MM.1S (cell line): ENCODE results near the gene GRIN3A.

Experiments
- DNase-seq: peaks from one replicate; pipeline ENCODE4 v3.0.0-alpha.2; 2015
- H2AFZ ChIP-seq: fragments of 300-600 bp; sonication (generic); 2 replicates; pipeline ENCODE4 v1.6.0; 2016; ENCODE audit warnings: antibody characterized with exemption, low read length
- H3F3A ChIP-seq: fragments of 300-600 bp; sonication (generic); 2 replicates; pipeline ENCODE4 v1.6.1; 2016; ENCODE audit warnings: mild to moderate bottlenecking, antibody characterized with exemption, low read length, moderate library complexity, mixed read lengths; ENCODE audit not compliant: insufficient read depth
- H3K27ac ChIP-seq: fragments of 300-600 bp; sonication (generic); 2 replicates; pipeline ENCODE4 v1.5.1; 2016; ENCODE audit warnings: mild to moderate bottlenecking, low read length
- H3K27me3 ChIP-seq: fragments of 300-600 bp; sonication (generic); replicated peaks from 2 replicates; pipeline ENCODE4 v1.6.0; 2016; ENCODE audit warnings: low read length; ENCODE audit not compliant: insufficient read depth
- H3K36me3 ChIP-seq: fragments of 300-600 bp; sonication (generic); replicated peaks from 2 replicates; pipeline ENCODE4 v1.6.1; 2016; ENCODE audit warnings: mild to moderate bottlenecking, low read length, mixed read lengths; ENCODE audit not compliant: insufficient read depth
- H3K4me1 ChIP-seq: fragments of 300-600 bp; sonication (generic); 2 replicates; pipeline ENCODE4 v1.6.1; 2016; ENCODE audit warnings: low read length, mixed read lengths
- H3K4me2 ChIP-seq: fragments of 300-600 bp; sonication (generic); 2 replicates; pipeline ENCODE4 v1.6.0; 2016; ENCODE audit warnings: low read depth, low read length
- H3K4me3 ChIP-seq: fragments of 300-600 bp; sonication (generic); 2 replicates; pipeline ENCODE4 v1.5.1; 2016; ENCODE audit warnings: low read length, mixed read lengths
- H3K79me2 ChIP-seq: fragments of 300-600 bp; sonication (generic); 2 replicates; pipeline ENCODE4 v1.6.1; 2016; ENCODE audit warnings: mixed run types, low read length, mixed read lengths
- H3K9ac ChIP-seq: fragments of 300-600 bp; sonication (generic); 2 replicates; pipeline ENCODE4 v1.6.1; 2016; ENCODE audit warnings: low read length, mixed read lengths
- H3K9me2 ChIP-seq: fragments of 300-600 bp; sonication (generic); replicated peaks from 2 replicates; pipeline ENCODE4 v1.6.1; 2016; ENCODE audit warnings: mild to moderate bottlenecking, low read length, mixed read lengths; ENCODE audit not compliant: insufficient read depth
- H3K9me3 ChIP-seq: fragments of 300-600 bp; sonication (generic); replicated peaks from 2 replicates; pipeline ENCODE4 v1.6.1; 2016; ENCODE audit warnings: mild to moderate bottlenecking, low read length, mixed read lengths; ENCODE audit not compliant: insufficient read depth
- H4K20me1 ChIP-seq: fragments of 300-600 bp; sonication (generic); 2 replicates; pipeline ENCODE4 v1.6.1; 2016; ENCODE audit warnings: mild to moderate bottlenecking, low read length, moderate library complexity, mixed read lengths; ENCODE audit not compliant: insufficient read depth
- EZH2 ChIP-seq: fragments of 300-600 bp; sonication (generic); optimal IDR thresholded peaks from 2 replicates; pipeline ENCODE3; 2017; ENCODE audit warnings: low read depth, mild to moderate bottlenecking, antibody characterized with exemption, low read length, mixed read lengths
- EZH2phosphoT487 ChIP-seq: fragments of 300-600 bp; sonication (generic); IDR thresholded peaks from 2 replicates; pipeline ENCODE4 v1.6.1; 2018; ENCODE audit warnings: antibody characterized with exemption, low read length
- TF ChIP-seq, protein P1 (sequence below): fragments of 300-600 bp; sonication (generic); IDR thresholded peaks from 2 replicates; pipeline ENCODE4 v1.5.1; 2016; ENCODE audit warnings: antibody characterized with exemption, low read length, mixed read lengths

Gene GRIN3A

DNA sequence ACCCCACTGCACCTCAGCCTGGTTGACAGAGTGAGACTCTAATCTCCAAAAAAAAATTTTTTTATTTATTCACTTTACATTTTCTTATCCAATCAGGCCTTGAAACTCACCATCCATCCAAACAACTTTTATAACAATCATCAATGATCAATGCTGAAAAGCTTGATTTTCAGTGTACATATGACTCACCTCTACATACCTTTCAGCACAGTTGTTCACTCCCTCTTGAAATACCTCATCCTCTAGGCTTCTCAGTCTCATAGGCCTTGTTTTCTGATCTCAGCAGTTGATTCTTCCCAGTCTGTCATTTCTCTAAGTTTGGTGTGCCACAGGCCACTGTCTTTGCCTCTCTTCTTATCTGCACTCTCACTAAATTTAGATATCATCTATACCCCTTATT is 36.2 kb downstream of the GRIN3A start:
- no peaks in the 10 kb centered on the region for H3K27me3 ChIP-seq
- DNase-seq: no peak
- no peaks in the 10 kb centered on the region for H3K9me2 ChIP-seq
- no peaks in the 10 kb centered on the region for H3K4me1 ChIP-seq
- H3K27ac ChIP-seq: no peak overlapping the region
- no peaks in the 10 kb centered on the region for H4K20me1 ChIP-seq
- no peaks in the 10 kb centered on the region for H3K36me3 ChIP-seq
- H3K4me3 ChIP-seq: no peak overlapping the region
- H3K4me2 ChIP-seq: no peak overlapping the region
- H2AFZ ChIP-seq: no peak overlapping the region
- H3K79me2 ChIP-seq: no peaks in the 10 kb centered on the region
- TF ChIP-seq, protein P1, sequence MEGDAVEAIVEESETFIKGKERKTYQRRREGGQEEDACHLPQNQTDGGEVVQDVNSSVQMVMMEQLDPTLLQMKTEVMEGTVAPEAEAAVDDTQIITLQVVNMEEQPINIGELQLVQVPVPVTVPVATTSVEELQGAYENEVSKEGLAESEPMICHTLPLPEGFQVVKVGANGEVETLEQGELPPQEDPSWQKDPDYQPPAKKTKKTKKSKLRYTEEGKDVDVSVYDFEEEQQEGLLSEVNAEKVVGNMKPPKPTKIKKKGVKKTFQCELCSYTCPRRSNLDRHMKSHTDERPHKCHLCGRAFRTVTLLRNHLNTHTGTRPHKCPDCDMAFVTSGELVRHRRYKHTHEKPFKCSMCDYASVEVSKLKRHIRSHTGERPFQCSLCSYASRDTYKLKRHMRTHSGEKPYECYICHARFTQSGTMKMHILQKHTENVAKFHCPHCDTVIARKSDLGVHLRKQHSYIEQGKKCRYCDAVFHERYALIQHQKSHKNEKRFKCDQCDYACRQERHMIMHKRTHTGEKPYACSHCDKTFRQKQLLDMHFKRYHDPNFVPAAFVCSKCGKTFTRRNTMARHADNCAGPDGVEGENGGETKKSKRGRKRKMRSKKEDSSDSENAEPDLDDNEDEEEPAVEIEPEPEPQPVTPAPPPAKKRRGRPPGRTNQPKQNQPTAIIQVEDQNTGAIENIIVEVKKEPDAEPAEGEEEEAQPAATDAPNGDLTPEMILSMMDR: no peak
- TF ChIP-seq EZH2phosphoT487 (no peak), EZH2 (no peak)
- H3K9me3 ChIP-seq: no peaks in the 10 kb centered on the region; the same call in 1 of the 2 replicates
- H3K9ac ChIP-seq: no peak overlapping the region
- H3F3A ChIP-seq: no peaks in the 10 kb centered on the region; the same call in 1 of the 2 replicates

DNA sequence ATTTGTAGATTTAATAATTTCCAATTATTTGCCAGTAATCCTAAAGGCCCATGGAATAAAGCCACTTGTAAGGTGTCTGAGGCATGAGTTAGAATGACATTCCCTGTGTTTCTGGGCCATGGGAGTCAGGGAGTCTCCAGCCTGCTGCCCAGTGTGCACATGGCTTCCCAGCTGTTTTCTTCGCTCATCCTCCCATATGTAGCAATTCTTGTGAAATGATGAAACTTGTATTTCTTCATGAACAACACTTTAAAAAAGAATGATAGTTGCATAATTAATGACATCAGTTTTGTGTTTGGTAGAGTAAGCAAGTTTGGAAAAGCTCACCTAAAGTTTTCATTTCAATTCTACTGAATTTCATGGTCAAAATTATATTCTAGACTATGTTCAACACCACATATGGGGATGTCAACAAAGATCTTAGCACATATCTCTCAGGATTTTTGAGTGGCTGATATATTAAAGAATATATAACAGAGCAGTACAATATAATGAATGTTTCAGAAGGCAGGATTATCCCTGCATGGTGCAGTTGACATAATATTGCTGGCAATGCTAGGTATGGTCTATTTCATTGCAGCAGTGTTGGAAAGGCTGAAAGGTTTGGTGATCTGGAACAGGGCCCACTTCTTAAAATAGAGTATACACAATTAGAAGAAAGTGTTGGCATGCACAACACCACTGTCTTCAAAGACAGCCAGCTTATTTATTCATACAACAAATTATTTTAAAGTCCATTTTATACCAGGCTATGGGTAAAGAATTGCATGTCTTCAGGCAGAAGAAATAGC is 44.7 kb downstream of the GRIN3A start:
- no peaks in the 10 kb centered on the region for H3K27me3 ChIP-seq
- no peaks in the 10 kb centered on the region for H3K79me2 ChIP-seq
- H3K9ac ChIP-seq: no peak overlapping the region
- DNase-seq: no peak
- no peaks in the 10 kb centered on the region for H3F3A ChIP-seq
- no peak overlapping the region for H3K4me3 ChIP-seq
- H2AFZ ChIP-seq: no peak overlapping the region
- TF ChIP-seq EZH2 (no peak), EZH2phosphoT487 (no peak)
- TF ChIP-seq, protein P1: no peak
- no peak overlapping the region for H3K27ac ChIP-seq
- H3K9me2 ChIP-seq: no peaks in the 10 kb centered on the region
- no peaks in the 10 kb centered on the region for H4K20me1 ChIP-seq
- H3K36me3 ChIP-seq: no peaks in the 10 kb centered on the region
- no peaks in the 10 kb centered on the region for H3K4me1 ChIP-seq
- H3K4me2 ChIP-seq: no peak overlapping the region
- H3K9me3 ChIP-seq: no peaks in the 10 kb centered on the region

DNA sequence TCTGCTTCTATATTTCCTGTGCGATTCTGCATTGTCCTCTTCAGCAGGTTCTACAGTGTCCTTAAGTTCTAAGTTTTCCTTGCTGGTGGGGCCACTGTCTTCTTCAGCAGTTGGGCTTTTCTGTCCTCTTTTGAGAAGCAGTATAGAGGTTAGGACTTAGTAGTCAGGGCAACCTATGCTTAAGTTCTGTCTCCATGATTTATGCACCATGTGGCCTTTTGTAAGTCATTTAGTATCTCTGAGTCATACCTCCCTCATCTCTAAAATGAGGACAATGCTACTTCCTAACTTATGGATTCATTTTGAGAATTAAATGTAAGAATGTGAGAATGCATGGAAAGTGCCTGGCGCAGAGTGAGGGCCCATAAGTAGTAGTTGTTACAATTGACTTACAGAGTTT is 46.8 kb downstream of the GRIN3A start:
- Histone ChIP-seq H3K4me1 (no peaks in the 10 kb centered on the region), H3K27ac (no peak overlapping the region), H3K36me3 (no peaks in the 10 kb centered on the region), H3K79me2 (no peaks in the 10 kb centered on the region), H3K9ac (no peak overlapping the region), H2AFZ (no peak overlapping the region), H4K20me1 (no peaks in the 10 kb centered on the region), H3K9me2 (no peaks in the 10 kb centered on the region), H3K9me3 (no peaks in the 10 kb centered on the region), H3K4me2 (no peak overlapping the region), H3K4me3 (no peak overlapping the region), H3F3A (no peaks in the 10 kb centered on the region), H3K27me3 (no peaks in the 10 kb centered on the region)
- TF ChIP-seq, protein P1: no peak
- no peak for TF ChIP-seq EZH2phosphoT487
- no peak for TF ChIP-seq EZH2
- no peak for DNase-seq
